Astrocyte of the cerebellum (primary cell): Measurements from ENCODE around the gene RABGGTB.
"Not testable (repeated sequence)": the region's sequence is repeated elsewhere in the genome, so short reads cannot be mapped to it uniquely, and the experiment has no call there.

Experiments used
- DNase-seq: peaks from one replicate; pipeline ENCODE4 v3.0.0-alpha.2; 2011; ENCODE audit warnings: low read depth
- H3K4me3 ChIP-seq: 2 replicates; pipeline ENCODE4 v1.5.1; 2011; ENCODE audit warnings: mild to moderate bottlenecking, low read depth, low read length, moderate library complexity
- in situ Hi-C: cut with HindIII; loops from 2 replicates; pipeline ENCODE4 v1.10.0; 2017; ENCODE audit warnings: low sequenced_read_pairs
- TF ChIP-seq, protein P1 (sequence below): IDR thresholded peaks from 2 replicates; pipeline ENCODE4 v1.5.1; 2012; ENCODE audit warnings: low read length, low read depth, moderate library complexity, mild to moderate bottlenecking; ENCODE audit errors: missing control alignments

Gene RABGGTB

DNA sequence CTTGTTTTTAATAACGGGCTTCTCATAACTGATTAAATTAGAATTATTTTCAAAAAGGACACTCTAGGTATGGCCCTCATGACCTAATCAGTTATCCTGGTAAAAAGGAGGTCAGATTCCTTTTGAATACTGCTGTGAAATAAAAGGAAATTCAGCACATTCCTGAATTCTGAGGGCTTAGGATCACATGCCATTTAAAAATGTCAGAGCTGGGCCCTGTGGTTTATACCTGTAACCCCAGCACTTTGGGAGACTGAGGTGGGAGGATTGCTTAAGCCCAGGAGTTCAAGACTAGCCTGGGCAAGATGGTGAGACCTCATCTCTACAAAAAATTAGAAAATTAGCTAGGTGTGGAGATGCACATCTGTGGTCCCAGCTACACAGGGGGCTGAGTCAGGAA, 18.0 kb upstream of the RABGGTB start:
- no peak for DNase-seq
- in situ Hi-C loops = no loop called here
- TF ChIP-seq, protein P1, sequence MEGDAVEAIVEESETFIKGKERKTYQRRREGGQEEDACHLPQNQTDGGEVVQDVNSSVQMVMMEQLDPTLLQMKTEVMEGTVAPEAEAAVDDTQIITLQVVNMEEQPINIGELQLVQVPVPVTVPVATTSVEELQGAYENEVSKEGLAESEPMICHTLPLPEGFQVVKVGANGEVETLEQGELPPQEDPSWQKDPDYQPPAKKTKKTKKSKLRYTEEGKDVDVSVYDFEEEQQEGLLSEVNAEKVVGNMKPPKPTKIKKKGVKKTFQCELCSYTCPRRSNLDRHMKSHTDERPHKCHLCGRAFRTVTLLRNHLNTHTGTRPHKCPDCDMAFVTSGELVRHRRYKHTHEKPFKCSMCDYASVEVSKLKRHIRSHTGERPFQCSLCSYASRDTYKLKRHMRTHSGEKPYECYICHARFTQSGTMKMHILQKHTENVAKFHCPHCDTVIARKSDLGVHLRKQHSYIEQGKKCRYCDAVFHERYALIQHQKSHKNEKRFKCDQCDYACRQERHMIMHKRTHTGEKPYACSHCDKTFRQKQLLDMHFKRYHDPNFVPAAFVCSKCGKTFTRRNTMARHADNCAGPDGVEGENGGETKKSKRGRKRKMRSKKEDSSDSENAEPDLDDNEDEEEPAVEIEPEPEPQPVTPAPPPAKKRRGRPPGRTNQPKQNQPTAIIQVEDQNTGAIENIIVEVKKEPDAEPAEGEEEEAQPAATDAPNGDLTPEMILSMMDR = no peak
- H3K4me3 ChIP-seq = no peak overlapping the region

DNA sequence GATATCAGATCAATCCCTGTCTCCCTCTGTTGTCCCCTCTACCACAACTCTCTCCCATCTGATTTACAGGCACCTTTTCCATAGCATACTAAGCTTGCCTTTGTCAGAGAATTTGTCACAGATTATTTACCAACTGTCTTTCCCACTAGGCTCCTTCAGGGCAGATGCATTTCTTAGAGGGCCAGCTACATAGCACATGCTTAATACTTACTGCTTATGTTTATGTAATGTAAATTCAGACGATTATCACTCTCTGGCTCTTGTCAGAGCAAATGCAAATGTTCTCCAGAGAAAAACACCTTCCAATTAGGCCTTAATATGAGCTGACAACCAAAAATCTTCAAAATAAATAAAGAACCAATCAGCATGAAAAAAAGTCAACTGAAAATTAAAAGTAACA, 15.3 kb upstream of the RABGGTB start:
- in situ Hi-C loops = no loop called here
- TF ChIP-seq, protein P1 = no peak

DNA sequence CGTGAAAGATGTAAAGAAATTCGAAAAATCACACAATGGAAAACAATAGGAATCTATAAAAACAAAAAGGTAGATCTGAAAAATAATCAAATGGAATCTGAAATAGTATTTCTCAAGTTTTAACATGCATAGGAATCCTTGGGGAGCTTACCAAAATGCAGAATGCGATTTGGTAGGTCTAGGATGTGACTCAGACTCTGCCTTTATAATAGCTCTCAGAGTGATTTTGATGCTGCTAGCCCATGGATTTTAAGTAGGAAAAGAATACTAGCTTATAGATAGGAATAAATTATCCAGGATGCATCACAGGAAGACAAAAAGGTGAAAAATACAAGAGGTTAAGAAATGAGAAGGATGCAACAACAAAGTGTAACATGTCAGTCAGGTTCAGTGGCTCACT, 14.1 kb upstream of the RABGGTB start:
- no peak for DNase-seq
- H3K4me3 ChIP-seq = no peak overlapping the region
- in situ Hi-C loops = no loop called here
- TF ChIP-seq, protein P1 = no peak

More for the DNA sequence above, 15.3 kb upstream of the RABGGTB start:
- DNase-seq = no peak
- no peak overlapping the region for H3K4me3 ChIP-seq

GRCh38 chr1:75777812-75778211, 8.2 kb upstream of the RABGGTB start:
- in situ Hi-C loops, H3K4me3 ChIP-seq, DNase-seq: not testable (repeated sequence)

GRCh38 chr1:75778694-75779093, 7.4 kb upstream of the RABGGTB start:
- in situ Hi-C loops, H3K4me3 ChIP-seq: not testable (repeated sequence)

GRCh38 chr1:75780183-75780582, 5.9 kb upstream of the RABGGTB start:
- DNase-seq, H3K4me3 ChIP-seq, in situ Hi-C loops: not testable (repeated sequence)

More at GRCh38 chr1:75778694-75779093, 7.4 kb upstream of the RABGGTB start:
- not testable (repeated sequence) for DNase-seq

DNA sequence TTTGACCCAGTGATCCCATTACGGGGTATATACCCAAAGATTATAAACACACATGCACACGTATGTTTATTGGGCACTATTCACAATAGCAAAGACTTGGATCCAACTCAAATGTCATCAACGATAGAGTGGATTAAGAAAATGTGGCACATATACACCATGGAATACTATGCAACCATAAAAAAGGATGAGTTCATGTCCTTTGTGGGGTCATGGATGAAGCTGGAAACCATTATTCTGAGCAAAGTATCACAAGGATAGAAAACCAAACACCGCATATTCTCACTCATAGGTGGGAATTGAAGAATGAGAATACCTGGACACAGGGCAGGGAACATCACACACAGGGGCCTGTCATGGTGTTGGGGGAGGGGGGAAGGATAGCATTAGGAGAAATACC, 2.1 kb upstream of the RABGGTB start:
- in situ Hi-C loops, DNase-seq, H3K4me3 ChIP-seq: not testable (repeated sequence)

DNA sequence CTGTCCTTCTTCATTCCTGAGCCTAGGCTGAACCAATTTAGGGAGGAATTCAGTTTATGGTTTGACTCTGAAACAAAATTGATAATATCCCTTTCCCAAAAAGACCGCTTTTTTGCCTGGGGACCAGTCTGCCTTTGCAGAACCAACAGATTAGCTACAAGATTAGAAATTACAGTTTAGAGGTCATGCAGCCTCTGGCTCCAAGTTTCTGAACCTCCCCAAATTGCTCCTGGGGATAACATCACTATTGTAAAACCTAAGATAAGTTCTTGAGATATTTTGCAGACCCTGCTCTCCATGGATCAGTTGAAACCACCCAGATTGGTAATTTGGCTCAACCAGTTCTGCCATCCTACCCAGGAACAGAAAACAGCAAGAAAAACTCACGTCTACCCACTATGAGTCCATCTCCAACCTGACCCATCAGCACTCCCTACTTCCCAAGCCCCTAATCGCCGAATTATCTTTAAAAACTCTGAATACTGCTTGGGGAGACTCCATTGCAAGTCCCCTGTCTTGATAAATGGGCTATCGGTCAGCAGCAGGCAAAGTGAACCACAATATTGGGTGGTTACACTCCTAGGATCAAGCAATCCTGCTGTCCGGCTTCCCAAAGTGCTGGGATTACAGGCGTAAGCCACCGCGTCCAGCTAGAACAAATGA, 605 bp upstream of the RABGGTB start:
- in situ Hi-C loops = no loop called here
- H3K4me3 ChIP-seq = peak overlapping the region; percentile 67
- no peak for DNase-seq
- TF ChIP-seq, protein P1 = no peak

- H3K4me3 ChIP-seq = peak overlapping the region; percentile 67
- in situ Hi-C loops = no loop called here
- no peak for DNase-seq
- TF ChIP-seq, protein P1 = no peak
Measured at GRCh38 chr1:75786901-75787493, 941 bp downstream of the RABGGTB start.
